H4 (cell line): ENCODE results near the gene TMEM161B. TPM values are rescaled to one million over a fixed set of nuclear protein-coding genes. Genes with fewer than 3 reads are reported as not detected.
"Not testable (repeated sequence)": the region's sequence is repeated elsewhere in the genome, so short reads cannot be mapped to it uniquely, and the experiment has no call there.

Experiments used
- DNase-seq: peaks from one replicate; pipeline ENCODE4 v3.0.0-alpha.2; 2015; ENCODE audit warnings: low spot score
- total RNA-seq: library from RNA; depleted of rRNA; stranded (reverse); fragments of >200 nt; shearing (Covaris generic); gene quantifications from 2 replicates; pipeline ENCODE4 v1.2.3, GENCODE V29; 2014

Gene TMEM161B
- total RNA-seq, 1 experiment from 2014 or later, result 10.0 TPM

- DNase-seq, result no peak
Observed at GRCh38 chr5:88183255-88183654, 85.4 kb downstream of the TMEM161B start.

DNA sequence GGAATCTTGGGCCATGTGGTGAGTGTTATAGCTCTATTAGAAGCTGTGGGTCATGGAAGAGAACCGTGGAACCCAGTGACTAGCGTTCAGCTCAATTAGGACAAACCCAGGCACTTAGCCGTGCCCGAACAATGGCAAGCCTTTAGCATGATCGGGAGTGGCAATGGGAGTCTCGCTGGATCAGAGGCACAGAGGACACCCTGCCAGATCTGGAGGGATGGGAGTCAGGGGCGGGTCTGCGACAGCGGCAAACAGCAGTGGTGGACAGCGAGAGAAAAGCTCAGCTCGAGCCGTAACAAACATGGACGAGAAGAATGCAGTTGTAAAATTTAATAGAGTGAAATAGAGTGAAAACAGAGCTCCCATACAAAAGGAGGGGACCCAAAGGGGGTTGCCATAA, 91.2 kb downstream of the TMEM161B start:
- not testable (repeated sequence) for DNase-seq

GRCh38 chr5:88172847-88173758, 95.5 kb downstream of the TMEM161B start:
- DNase-seq, result no peak

DNA sequence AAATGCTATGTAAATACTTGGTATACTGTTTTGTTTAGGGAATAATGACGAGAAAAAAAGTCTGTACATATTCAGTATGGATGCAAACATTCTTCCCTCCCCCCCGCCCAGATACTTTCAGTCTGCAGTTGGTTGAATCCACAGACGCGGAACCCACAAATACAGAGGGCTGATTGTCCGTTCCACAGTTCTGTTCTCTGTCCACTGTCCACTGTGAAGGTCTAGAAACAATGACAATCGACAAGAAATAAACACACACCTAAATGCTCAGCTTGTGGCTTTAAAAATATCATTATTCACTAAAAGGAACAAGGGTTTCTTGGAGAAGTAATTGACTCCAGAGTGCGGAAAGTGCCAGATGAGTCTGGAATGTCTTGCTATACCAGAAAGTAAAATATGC, 109.1 kb downstream of the TMEM161B start:
- DNase-seq, result no peak

- DNase-seq, result no peak
Observed at GRCh38 chr5:88158056-88158455, 110.6 kb downstream of the TMEM161B start.

GRCh38 chr5:88154891-88155290, 113.8 kb downstream of the TMEM161B start:
- DNase-seq, result no peak

DNA sequence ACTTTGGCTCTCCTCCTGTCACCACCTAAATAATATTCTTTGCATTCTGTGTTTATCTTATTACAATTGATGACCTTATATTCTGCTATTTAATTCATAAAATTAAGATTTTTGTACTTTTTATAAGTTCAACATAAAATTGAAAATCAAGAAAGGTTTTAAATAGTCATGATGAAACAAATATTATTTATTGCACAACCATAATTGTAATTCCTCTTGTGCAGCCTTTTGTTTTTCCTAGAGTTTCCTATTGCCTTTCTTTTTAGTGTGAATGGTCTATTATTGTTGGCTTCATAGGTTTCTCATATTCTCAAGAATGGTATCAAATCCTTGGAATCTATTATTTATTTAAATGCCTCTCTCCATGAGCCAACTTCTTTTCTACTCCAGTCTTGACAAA, 117.9 kb downstream of the TMEM161B start:
- DNase-seq, result no peak

GRCh38 chr5:88145611-88146467, 122.8 kb downstream of the TMEM161B start:
- no peak for DNase-seq

- DNase-seq, result no peak
Observed at GRCh38 chr5:88145221-88145610, 123.4 kb downstream of the TMEM161B start.
